NCI-H1092 (cell line): ENCODE data around the gene AMER3.

Experiments
- DNase-seq: peaks from one replicate; lab custom pipeline; 2025; lab: John Stamatoyannopoulos, UW

Gene AMER3

DNA sequence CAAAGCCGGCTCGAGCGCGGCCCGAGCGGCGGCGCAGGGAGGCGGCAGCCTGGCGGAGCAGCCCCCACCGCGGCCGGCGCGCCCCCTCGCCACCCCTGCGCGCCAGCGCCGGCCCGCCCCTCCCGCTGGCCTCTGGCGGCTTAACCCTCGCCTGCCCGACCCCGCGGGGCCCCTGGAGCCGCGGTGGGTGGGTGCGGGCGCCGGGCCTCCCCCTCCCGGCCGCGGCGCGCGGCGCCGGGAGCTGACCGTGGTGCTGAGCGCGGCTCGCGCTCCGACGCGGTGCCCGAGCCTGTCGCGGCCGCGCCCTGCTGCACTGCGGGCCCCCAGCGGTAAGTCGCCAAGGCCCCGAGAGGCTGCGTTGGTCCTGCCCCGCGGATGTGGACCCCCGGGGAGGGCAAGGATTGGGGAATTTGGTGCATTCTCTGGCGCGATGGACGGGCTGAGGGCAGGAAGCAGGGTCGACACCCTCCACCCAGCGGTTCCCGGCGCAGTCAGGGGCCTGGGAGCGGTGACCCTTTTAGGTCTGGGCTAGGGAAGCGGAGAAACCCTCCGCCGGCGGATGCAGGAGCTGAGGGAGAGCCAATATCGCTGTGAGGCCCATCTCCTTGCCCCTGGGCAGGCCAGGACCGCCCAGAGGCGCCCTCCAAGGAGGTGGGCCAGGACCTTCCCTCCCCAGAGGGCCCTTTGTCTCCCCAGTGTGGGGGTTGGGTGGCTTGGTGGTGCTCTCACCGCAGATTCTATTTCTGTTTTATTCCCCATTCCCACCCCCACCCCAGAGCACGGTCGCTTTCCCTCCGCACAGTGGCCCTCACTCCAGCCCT, 923 bp downstream of the AMER3 start:
- no peak for DNase-seq

DNA sequence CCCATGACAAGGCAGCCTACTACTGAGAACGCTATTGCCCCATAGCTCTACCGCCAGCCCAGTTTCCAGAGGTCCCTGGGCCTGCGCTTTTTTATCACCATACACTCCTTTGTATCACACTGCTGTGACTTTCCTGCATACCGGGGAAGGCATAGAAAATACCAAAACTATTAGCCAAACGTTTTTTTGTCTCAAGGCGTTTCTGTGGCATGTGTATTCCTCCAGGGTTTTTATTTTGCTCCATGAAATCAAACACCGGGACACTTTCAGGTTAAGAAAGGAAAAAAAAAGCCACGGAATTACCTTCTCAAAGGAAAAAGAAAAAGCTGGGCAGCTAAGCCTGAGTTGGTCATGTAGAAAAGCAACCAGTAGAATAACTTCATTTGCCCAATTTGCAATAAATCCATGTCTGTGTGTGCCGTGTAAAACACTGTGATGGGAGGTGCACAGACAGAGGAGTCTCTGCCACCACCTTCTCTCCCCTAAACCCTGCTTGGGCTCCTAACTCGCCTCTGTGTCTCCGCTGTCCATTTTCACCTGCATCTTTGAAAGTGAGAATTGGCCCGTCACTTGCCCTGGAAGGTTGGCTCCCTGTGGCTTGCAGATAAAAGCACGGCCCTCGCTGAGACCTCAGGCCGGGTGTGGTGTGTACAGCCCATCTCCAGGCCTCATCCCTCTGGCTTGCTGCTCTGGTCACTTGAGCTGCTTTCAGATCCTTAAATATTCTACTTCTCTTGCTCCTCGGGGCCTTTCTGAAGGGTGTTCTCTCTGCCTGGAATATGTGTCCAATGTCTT, 1.7 kb downstream of the AMER3 start:
- no peak for DNase-seq

DNA sequence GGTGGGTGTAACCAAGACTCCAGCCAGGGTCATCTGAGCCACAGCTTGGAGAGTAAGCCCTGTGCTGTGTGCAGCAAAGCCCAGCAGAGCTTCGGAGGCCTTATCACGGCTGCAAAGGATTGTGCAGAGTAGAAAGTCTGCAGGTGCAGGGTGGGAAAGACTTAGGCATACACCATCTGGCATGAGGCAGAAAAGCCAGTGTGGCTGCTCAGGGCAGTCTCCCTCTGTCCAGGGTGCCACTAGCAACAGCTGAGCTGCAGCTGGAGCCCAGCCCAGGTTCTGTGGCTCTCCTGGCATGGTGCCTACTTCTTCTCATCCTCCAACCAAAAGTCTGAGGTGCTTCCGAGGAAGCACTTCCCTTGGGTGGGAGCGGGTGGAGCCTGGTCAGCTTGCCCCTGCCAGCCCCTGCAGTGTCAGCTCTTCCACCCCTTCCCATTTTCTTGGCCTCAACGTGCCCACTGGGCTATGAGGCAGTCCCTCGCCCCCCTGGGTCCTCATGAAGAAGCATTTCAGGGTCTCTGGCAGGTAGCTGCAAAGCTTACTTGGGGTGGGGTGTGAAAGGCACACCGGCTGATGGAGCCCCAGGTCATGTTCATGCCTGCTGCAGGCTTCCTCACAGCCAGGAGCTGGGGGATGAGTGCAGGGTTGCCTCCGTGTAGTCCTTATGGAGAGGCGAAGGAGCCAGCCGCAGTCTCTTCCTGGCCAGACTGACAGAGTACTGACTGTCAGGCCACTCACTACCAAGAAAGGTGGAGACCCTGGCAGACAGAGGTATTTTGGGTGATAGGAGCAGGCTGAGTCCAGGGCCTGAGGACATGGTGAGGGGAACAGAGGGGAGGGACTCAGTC, 4.8 kb downstream of the AMER3 start:
- peak; percentile 49 for DNase-seq

DNA sequence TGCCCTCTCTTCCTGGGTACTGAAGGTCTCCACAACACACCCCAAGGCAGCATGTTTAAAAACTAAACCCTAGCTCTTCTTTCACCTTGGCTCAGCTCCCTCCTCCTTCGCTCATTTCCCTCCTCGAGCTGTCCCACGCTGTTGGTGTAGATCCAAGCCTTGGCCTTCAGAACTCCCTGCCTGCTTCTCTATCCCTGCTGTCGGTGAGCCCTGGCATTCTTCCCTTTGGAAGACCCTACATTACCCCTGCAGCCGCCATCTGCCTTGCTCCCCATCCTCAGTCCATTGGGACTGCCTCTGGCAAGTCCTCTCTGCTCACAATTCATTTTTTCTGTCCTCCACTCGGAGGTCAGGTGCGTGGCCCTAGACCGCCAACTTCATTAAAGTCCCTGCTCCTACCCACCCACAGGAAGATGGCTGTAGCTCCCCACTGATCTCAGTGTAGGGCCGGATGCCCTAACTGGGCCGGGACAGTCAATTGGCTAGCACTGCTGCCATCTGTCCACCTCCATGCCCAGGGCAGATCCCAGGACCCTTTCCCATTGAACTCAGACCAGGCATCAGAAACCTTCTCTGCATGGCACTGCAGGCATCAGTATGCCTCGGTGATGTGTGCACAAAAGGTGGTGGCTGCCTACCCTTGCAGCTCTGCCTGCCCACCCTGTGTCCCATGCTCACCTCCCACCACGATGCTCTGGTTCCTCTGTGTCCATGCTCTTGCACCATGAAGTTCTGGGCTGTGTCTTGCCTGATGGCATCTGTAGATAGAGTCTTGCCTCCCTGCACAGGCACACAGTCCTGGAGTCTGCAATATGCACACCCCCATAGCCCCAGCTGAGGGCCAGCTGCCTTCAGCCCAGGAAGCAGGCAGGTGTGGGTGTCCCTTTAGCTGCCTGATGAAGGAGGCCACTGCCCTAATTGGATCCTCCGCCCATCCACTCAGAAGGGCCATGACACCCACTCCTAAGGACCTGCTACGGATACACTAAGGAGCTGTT, 5.7 kb downstream of the AMER3 start:
- no peak for DNase-seq

DNA sequence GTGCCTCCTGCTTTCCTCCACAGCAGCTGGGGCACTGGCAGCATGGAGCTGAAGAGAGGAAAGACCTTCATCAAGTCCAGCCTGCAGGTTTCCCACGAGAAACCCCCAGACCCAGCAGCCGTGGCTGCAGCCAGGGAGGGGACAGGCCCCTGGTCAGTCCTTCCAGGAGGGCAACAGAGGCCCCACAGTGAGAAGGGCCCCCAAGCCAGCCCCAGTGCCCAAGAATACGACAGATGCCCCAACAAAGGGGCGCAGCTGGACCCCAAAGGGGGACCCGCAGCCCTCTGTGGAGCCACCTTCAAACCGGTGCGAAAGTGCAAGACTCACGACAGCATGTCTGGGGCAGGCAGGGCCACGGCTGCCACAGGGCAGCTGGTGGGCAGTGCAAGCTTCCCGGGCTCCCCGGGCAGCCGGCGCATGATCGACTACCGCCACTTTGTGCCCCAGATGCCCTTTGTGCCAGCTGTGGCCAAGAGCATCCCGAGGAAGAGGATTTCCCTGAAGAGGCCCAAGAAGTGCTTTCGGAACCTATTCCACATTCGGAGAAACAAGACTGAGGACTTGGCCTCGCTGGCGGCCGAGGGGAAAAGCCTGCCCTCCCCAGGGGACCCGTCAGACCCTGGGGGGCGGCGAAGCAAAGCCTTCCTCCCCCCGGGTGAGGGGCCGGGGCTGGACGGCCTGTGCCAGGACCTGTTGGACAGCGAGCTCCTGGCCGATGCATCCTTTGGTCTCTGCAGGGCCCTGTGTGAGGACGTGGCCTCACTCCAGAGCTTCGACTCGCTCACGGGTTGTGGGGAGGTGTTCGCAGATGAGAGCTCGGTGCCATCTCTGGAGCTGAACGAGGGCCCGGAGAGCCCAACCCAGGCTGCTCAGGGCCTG, 6.9 kb downstream of the AMER3 start:
- no peak for DNase-seq

DNA sequence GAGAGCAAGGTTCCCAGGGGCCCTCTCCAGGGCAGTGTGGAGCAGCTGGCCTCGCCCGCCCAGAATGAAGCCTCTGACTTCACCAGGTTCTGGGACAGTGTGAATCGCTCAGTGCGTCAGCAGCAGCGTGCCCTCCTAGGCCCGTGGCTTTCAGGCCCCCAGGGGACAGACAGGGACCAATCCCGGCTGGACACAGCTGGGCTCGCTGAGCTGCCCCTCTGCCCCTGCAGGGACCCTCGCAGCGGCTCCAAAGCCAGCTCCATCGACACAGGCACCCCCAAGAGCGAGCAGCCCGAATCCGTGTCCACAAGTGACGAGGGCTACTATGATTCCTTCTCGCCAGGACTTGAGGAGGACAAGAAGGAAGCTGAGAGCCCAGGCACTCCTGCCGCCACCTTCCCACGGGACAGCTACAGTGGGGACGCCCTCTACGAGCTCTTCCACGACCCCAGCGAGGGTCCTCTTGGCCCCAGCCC, 7.6 kb downstream of the AMER3 start:
- no peak for DNase-seq

DNA sequence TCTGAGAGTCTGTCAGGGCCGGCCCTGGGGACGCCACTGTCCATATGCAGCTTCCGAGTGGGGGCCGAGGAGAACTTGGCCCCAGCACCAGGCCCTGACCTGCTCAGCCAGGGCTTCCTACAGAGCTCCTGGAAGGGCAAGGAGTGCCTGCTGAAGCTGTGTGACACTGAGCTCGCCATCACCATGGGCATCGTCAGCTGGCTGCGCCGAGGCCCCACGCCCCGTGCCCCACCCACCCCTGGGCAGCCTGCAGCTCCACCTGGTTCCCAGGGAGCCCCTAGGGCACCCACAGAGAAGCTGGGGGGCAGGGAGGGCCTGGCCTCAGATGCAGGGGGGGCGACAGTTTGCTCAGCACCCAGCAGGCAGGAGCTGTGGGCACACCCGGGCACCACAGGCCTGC, 8.1 kb downstream of the AMER3 start:
- DNase-seq, result no peak

DNA sequence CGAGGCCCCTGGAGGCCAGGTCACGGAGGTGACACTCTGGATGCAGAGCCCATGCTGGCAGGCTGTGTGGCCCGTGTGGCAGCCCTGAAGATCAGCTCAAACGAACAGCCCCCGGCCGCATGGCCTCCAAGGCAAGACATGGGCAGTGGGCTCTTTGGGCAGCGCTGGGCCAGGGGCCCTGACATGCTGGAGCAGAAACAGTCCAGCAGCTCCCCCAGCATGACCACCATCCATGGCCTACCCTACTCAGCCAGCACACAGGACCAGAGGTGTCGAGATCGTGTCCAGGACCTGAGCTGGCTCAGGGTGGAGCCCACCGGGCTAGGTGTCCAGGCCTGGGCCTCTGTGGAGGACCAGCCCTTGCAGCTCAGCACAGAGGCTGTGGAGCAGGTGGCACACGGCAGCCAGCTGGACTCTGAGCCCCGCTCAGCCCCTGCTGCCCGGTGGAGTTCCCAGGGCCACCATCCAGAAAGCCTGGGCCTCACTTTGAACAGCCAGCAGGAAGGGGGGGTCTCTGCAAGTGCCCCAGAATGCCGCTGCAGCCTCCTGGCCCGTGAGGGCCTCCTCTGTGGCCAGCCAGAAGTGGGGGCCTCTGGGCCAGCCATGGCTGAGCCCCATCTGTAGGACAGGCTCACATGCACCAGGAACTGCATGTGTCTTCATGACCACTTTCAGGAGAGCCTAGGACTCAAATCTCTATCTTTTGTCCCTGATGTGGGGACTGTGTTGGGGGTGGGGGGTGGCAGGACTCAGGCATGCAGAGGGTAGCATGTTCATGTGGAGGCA, 8.9 kb downstream of the AMER3 start:
- DNase-seq, result no peak

DNA sequence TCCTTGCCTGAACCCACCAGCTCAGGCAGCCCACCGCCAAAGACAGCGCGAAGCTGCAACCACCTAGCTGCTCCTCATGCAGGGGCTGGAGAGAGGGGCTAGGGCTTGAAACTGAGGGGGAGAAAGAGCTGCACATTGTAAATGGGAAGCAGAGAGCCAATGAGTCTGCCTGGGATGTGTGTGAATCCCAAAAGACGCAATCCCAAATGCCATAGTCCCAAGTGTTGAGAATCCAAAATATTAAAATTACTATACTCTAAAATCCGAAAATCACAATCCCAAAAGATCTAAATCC, 9.4 kb downstream of the AMER3 start:
- no peak for DNase-seq

DNA sequence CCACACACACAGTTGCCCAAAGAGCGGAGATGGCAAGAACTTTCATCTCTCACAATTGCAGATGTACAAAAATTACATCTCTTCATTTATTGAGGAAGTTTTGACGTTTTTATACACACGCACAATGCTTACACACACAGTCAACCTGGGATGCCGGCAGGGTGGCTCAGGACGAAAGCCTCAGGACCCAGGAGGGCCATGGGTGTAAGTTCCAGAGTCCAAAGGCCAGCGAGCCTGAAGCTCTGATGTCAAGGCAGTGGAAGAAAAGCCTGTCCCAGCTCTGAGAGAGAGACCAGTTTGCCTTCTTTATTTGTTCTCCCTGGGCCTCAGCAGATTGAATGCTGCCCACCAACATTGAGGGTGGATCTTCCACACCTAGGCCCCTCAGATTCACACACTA, 10.1 kb downstream of the AMER3 start:
- no peak for DNase-seq

DNA sequence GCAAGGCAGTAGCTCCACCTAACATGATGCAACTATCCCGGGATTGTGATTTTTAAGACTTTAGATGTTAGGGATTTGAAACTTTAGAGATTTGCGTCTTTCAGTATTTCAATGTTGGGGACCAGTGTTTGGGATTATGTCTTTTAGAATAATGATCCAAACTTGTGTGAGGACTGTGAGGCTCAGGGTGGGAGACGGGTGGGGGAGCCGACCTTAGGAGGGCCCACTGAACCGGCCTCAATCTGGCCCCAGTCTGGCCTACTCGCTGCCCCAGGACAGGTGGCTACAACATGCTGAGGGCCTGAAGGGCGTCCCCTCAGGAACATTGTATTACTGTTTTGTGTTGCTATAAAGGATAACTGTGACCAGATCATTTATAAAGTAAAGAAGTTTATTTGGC, 10.7 kb downstream of the AMER3 start:
- DNase-seq, result no peak

DNA sequence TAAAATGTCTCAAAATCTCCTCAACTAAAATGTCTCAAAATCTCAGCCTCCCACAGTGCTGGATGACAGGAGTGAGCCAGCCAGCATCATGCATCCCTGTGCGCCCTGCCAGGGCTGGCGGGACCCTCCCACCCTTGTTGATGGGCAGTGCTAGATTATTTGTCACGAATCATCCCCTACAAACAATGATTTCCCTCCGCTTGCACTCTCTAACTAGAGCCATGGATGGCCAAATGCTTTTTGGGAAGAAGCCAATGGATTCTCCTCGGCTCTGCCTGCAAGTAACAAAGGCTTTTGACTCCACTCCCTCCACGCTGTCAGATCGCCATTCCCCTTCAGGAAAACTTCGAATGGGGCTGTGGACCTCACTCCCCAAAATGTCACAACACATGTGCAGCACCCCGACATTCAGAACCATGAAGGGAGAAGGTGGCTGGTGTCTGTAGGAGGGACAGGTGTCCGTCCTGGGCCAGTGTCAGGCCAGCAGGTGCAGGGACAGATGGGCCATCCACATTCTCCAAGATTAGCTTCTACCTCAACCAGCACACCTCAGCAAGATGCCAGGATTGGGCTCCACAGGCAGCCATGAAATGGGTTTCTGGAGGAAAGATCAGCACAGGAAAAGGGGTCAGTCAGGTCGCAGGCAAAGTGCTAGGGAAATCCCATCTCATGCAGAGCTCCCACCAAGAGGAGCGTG, 11.5 kb downstream of the AMER3 start:
- no peak for DNase-seq

DNA sequence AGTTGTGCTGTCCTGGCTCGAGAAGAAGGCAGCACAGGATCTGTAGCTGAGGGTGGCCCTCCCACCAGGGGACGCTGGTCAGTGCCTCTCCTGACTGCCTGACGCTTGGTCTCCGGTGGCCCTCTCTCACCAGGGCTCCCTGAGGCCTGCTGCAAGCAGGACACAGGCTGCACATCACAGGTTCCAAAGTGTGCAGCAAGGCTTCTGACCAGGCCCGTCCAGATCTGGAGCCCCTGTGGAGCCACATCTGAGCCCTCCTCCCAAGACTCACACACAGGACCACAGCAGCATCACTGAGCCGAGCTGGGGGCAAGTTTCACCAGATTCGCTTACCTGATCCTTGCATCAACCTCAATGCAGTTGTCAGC, 12.1 kb downstream of the AMER3 start:
- DNase-seq, result no peak

DNA sequence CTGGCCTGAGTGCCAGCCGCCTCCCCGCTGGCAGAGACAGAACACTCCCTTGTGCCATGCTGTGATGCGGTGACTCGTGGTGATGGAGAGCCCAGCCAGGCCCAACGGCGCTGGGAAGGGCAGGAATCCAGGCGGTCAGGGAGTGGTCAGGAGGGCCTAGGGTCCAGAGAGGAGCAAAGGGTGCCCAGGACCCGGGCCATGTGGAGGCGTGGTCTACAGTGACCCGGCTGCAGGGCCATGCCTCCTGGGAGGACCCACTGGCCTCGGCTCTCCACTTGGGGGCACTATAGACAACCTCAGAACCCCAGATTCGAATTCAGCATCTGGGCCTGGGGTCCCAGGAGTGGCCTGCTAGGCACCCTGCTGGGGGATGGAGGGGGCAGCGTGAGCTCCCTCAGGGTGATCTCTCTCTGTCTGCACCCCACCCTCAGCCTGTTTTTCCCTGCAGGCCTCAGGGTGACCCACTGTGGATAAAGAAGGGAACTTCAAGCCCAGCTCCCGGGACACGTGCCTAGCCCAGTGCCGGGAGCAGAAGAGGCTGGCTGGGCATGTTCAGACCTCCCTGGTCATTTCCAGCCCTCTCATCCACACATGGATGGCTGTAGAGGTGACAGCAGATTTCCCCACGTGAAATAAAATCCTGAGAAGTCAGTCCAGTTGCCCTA, 13.0 kb downstream of the AMER3 start:
- DNase-seq, result no peak

DNA sequence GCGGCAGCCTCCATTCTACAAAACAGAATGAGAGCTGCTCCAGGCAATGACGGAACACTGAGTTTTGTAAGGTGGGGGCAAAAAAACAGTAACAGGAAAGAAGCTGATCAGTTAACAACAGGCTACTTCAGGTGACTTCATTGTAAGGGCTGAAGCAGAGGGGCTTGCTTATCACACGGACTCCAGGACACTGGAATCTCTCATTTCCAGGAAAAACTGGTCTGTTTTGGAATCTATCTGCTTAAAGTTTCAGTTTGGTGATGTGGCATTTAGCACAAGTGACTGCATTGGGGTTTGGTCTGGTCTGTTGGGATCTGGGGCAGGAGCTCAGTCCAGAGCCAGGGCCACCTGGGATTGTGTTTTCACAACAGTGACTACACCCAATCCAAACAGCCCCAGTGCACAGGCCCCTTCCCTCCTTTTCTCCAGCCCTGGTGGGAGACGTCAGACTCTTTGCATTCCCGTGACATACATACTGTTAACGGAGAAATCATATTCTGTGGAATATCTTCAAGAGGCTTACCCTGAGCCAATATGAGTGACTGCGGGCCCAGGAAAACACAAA, 14.1 kb downstream of the AMER3 start:
- DNase-seq, result no peak

DNA sequence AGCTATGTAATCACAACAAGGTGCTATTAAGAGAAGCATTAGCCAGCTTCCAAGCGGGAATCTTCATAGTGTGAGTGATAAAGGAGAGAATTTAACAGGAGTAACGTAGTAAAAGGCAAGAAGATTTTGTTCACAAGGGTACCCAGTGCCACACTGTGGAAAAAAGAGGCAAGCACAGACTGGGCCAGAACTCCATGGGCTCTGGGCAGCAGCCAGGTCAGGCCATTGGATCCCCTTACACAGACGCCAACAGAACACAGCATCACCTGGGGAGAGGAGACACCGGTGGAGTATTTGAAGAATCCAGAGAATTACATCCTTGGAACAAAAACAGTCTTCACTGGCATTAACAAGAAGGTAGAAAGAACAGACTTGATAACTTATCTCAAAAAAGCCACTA, 21.2 kb downstream of the AMER3 start:
- peak; percentile 13 for DNase-seq

DNA sequence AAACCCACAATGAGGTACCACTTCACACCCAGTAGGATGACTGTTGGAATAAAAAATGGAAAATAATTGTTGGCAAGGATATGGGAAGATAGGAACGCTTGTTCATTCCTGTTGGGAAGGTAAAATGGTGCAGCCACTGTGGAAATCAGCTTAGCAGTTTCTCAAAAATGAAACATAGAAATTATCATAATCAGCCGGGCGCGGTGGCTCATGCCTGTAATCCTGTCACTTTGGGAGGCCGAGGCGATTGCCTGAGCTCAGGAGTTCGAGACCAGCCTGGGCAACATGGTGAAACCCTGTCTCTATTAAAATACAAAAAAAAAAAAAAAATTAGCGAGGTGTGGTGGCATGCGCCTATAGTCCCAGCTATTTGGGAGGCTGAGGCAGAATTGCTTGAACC, 23.4 kb downstream of the AMER3 start:
- DNase-seq, result no peak

DNA sequence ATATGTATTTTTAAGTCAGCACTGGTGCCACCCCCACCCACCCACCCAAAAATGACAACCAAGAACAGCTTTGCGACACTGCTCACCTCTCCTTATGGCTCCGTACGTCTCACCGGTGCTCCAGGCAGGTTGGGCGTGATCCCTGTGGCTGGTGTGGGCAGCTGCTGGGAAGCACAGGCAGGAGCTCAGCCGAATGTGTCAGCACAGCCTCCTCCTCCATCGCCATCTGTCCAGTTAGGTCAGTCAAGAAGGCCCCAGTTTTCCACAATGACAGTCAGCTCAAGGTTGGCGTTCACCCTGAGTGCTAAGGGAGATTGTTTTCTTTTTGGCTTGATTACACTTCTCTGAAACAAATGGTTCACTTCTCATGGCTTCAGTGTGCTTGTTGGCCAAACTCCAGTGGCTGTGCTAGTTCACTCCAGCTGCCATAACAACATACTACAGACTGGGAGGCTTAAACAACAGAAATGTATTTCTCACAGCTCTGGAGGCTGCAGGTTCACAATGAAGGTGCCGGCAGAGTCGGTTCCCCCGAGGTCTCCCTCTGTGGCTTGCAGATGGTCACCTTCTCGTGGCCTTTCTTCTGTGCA, 30.2 kb downstream of the AMER3 start:
- no peak for DNase-seq
